K562 (cell line): ENCODE measurements around the gene GALNS. TPM values are rescaled to one million over a fixed set of nuclear protein-coding genes. Genes with fewer than 3 reads are reported as not detected.

ENCODE experiments used
- CBFA2T3 ChIP-seq: fragments of 450-650 bp; IDR thresholded peaks from 2 replicates; pipeline ENCODE4 v1.6.1; 2017
- CEBPB ChIP-seq: fragments of 450-650 bp; IDR thresholded peaks from 2 replicates; pipeline ENCODE4 v1.6.1; 2016; ENCODE audit warnings: missing genetic modification characterization, missing compliant biosample characterization
- CREB1 ChIP-seq, 2 experiments: sonication (generic) in 1 of 2; formaldehyde crosslinking in 1 of 2; IDR thresholded peaks; 2 replicates each; pipeline versions ENCODE4 v1.6.1 to v1.8.0; 2012 to 2022; ENCODE audit warnings: inconsistent platforms in 1 of 2, mild to moderate bottlenecking in 1 of 2, missing genetic modification reagents in 1 of 2, moderate library complexity in 1 of 2
- DPF2 ChIP-seq: fragments of 450-650 bp; IDR thresholded peaks from 2 replicates; pipeline ENCODE4 v1.6.1; 2016
- FOXP1 ChIP-seq: sonication (generic); formaldehyde crosslinking; IDR thresholded peaks from 2 replicates; pipeline ENCODE4 v1.8.0; 2022; ENCODE audit warnings: mild to moderate bottlenecking, missing genetic modification reagents
- GTF2A2 ChIP-seq: IDR thresholded peaks from 2 replicates; pipeline ENCODE4 v1.6.1; 2016; ENCODE audit warnings: mild to moderate bottlenecking, missing genetic modification characterization, missing compliant biosample characterization
- HOXB6 ChIP-seq: fragments of 250-450 bp; sonication (Bioruptor Pico); IDR thresholded peaks from 2 replicates; pipeline ENCODE4 v1.5.1; 2022; ENCODE audit warnings: mild to moderate bottlenecking, borderline replicate concordance
- IFI16 ChIP-seq: fragments of 250-450 bp; sonication (Bioruptor Pico); IDR thresholded peaks from 2 replicates; pipeline ENCODE4 v2.1.2; 2022; ENCODE audit warnings: mild to moderate bottlenecking, inconsistent platforms
- MXI1 ChIP-seq: IDR thresholded peaks from 2 replicates; pipeline ENCODE4 v1.6.1; 2011; ENCODE audit warnings: low read depth, mild to moderate bottlenecking, improper control_type of control experiment, low read length
- NELFE ChIP-seq: IDR thresholded peaks from 2 replicates; pipeline ENCODE4 v1.6.1; 2011; ENCODE audit warnings: mild to moderate bottlenecking; ENCODE audit not compliant: insufficient read depth, insufficient read length
- NUFIP1 ChIP-seq: fragments of 450-650 bp; IDR thresholded peaks from 2 replicates; pipeline ENCODE4 v1.6.1; 2018; ENCODE audit not compliant: partially characterized antibody
- RAD51 ChIP-seq: fragments of 450-650 bp; IDR thresholded peaks from 2 replicates; pipeline ENCODE4 v1.7.1; 2016; ENCODE audit warnings: low read depth, mild to moderate bottlenecking, borderline replicate concordance
- RBM14 ChIP-seq: fragments of 200-400 bp; formaldehyde crosslinking; IDR thresholded peaks from 2 replicates; pipeline ENCODE4 v1.6.1; 2018; ENCODE audit warnings: low read depth, mild to moderate bottlenecking, low read length, moderate library complexity, borderline replicate concordance; ENCODE audit not compliant: insufficient read depth
- TBP ChIP-seq: optimal IDR thresholded peaks from 2 replicates; pipeline ENCODE3; 2011; ENCODE audit warnings: low read depth, low read length, improper control_type of control experiment
- ZNF212 ChIP-seq: fragments of 450-650 bp; formaldehyde crosslinking; IDR thresholded peaks from 2 replicates; pipeline ENCODE4 v1.4.0; 2020; ENCODE audit warnings: mild to moderate bottlenecking
- ZNF507 ChIP-seq: conservative IDR thresholded peaks from 2 replicates; pipeline ENCODE4 v1.6.1; 2017; ENCODE audit warnings: missing genetic modification characterization, missing compliant biosample characterization
- ZNF75A ChIP-seq: fragments of 450-650 bp; formaldehyde crosslinking; IDR thresholded peaks from 2 replicates; pipeline ENCODE4 v1.4.0; 2020; ENCODE audit warnings: mild to moderate bottlenecking
- polyA plus RNA-seq, 8 experiments: library from polyadenylated mRNA; depleted of rRNA in 4 of 8; stranded (reverse) in 5 of 8; unstranded in 3 of 8; fragments of >200 nt; fragmentation: Nextera tagmentation in 2 of 8; fragmentation: Illumina TruSeq in 1 of 8; extraction: Ambion mirVana in 2 of 8; extraction: Trizol in 1 of 8; gene quantifications; 2 replicates each; pipeline versions ENCODE4 v1.2.1 to v1.2.3, GENCODE V29; 2011 to 2014; ENCODE audit warnings: inconsistent platforms in 1 of 8, missing spikeins in 1 of 8
- total RNA-seq, 7 experiments: library from RNA; depleted of rRNA in 6 of 7; stranded (reverse); fragments of >200 nt in 6 of 7; fragmentation: Illumina TruSeq in 2 of 7; extraction: Trizol in 2 of 7; gene quantifications; 2 replicates each; pipeline versions ENCODE4 v1.2.1 to v1.2.3, GENCODE V29; 2011 to 2021; ENCODE audit warnings: low replicate concordance in 1 of 7
- TF ChIP-seq, protein P1 (sequence below): IDR thresholded peaks from 2 replicates; pipeline ENCODE4 v1.6.1; 2016; ENCODE audit warnings: missing genetic modification characterization, missing compliant biosample characterization
- TF ChIP-seq, protein P2 (sequence below): fragments of 450-650 bp; IDR thresholded peaks from 2 replicates; pipeline ENCODE4 v1.6.1; 2016; ENCODE audit warnings: borderline replicate concordance
- TF ChIP-seq, protein P3 (sequence below): sonication (generic); formaldehyde crosslinking; IDR thresholded peaks from 2 replicates; pipeline ENCODE4 v1.9.0; 2022; ENCODE audit warnings: mild to moderate bottlenecking, missing genetic modification reagents
- TF ChIP-seq, protein P4 (sequence below): sonication (generic); formaldehyde crosslinking; IDR thresholded peaks from 2 replicates; pipeline ENCODE4 v1.8.0; 2022; ENCODE audit warnings: mild to moderate bottlenecking, missing genetic modification reagents

The GALNS gene
- total and polyA plus RNA-seq, 9 of the 15 experiments (the other 6 are each of a cell fraction or from before 2014, with no cell fraction given): 0.38 to 13.2 (median 4.3) TPM

DNA sequence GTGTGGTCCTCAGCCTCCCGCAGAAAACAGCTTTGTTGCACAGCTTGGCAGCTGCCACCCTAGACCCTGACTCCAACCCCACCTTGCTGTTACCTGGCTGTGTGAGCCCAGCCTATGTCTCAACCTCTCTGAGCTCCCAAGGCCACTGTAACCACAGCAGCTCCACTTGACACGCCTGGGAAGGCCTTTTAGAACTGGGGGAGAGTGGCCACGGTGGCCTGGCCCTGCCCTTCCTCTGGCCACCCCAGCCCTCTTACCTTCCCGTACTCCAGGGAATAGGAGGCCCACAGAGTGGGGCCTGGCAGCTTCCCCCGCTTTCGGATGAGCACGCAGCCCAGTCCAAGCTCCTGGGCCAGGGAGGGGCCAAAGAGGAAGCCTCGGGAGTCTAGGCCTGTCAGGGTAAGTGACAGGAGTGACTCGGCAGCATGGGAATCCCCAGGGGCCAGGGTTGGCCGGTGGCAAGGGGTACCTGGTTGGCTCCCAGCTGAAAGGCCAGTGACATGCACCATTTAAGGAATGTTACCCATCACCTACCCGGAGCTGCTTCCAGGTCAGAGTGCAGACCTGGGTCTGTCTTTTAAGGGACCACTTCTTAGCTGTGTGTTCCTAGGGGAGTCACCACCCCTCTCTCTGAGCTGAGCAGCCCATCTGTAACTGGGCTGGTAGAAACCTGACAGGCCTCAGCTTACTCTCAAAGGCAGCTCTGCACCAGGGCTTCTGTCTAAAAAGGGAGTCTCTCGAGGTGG, 46.4 kb downstream of the GALNS start (continued):
- TF ChIP-seq, protein P1, sequence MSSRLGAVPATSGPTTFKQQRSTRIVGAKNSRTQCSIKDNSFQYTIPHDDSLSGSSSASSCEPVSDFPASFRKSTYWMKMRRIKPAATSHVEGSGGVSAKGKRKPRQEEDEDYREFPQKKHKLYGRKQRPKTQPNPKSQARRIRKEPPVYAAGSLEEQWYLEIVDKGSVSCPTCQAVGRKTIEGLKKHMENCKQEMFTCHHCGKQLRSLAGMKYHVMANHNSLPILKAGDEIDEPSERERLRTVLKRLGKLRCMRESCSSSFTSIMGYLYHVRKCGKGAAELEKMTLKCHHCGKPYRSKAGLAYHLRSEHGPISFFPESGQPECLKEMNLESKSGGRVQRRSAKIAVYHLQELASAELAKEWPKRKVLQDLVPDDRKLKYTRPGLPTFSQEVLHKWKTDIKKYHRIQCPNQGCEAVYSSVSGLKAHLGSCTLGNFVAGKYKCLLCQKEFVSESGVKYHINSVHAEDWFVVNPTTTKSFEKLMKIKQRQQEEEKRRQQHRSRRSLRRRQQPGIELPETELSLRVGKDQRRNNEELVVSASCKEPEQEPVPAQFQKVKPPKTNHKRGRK (tag): no peak
- TF ChIP-seq DPF2 (no peak; the same call in 1 of the 2 replicates), ZNF507 (no peak), CREB1 (IDR thresholded peaks at IDR 0.05) (peak; percentile 33; the same call in 1 of the 2 replicates), CREB1 (CRISPR knock-in tag; IDR thresholded peaks at IDR 0.05) (no peak), IFI16 (CRISPR knock-in tag) (no peak), NUFIP1 (no peak), HOXB6 (CRISPR knock-in tag) (no peak), MXI1 (peak; percentile 70), FOXP1 (CRISPR knock-in tag) (no peak), NELFE (no peak), ZNF212 (CRISPR knock-in tag) (no peak), RAD51 (no peak), TBP (no peak), GTF2A2 (no peak), RBM14 (no peak), CEBPB (tag) (no peak), CBFA2T3 (no peak), ZNF75A (CRISPR knock-in tag) (no peak)
- TF ChIP-seq, protein P2, sequence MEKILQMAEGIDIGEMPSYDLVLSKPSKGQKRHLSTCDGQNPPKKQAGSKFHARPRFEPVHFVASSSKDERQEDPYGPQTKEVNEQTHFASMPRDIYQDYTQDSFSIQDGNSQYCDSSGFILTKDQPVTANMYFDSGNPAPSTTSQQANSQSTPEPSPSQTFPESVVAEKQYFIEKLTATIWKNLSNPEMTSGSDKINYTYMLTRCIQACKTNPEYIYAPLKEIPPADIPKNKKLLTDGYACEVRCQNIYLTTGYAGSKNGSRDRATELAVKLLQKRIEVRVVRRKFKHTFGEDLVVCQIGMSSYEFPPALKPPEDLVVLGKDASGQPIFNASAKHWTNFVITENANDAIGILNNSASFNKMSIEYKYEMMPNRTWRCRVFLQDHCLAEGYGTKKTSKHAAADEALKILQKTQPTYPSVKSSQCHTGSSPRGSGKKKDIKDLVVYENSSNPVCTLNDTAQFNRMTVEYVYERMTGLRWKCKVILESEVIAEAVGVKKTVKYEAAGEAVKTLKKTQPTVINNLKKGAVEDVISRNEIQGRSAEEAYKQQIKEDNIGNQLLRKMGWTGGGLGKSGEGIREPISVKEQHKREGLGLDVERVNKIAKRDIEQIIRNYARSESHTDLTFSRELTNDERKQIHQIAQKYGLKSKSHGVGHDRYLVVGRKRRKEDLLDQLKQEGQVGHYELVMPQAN: peak; percentile 72
- TF ChIP-seq, protein P3, sequence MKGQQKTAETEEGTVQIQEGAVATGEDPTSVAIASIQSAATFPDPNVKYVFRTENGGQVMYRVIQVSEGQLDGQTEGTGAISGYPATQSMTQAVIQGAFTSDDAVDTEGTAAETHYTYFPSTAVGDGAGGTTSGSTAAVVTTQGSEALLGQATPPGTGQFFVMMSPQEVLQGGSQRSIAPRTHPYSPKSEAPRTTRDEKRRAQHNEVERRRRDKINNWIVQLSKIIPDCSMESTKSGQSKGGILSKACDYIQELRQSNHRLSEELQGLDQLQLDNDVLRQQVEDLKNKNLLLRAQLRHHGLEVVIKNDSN (CRISPR knock-in tag): no peak
- TF ChIP-seq, protein P4, sequence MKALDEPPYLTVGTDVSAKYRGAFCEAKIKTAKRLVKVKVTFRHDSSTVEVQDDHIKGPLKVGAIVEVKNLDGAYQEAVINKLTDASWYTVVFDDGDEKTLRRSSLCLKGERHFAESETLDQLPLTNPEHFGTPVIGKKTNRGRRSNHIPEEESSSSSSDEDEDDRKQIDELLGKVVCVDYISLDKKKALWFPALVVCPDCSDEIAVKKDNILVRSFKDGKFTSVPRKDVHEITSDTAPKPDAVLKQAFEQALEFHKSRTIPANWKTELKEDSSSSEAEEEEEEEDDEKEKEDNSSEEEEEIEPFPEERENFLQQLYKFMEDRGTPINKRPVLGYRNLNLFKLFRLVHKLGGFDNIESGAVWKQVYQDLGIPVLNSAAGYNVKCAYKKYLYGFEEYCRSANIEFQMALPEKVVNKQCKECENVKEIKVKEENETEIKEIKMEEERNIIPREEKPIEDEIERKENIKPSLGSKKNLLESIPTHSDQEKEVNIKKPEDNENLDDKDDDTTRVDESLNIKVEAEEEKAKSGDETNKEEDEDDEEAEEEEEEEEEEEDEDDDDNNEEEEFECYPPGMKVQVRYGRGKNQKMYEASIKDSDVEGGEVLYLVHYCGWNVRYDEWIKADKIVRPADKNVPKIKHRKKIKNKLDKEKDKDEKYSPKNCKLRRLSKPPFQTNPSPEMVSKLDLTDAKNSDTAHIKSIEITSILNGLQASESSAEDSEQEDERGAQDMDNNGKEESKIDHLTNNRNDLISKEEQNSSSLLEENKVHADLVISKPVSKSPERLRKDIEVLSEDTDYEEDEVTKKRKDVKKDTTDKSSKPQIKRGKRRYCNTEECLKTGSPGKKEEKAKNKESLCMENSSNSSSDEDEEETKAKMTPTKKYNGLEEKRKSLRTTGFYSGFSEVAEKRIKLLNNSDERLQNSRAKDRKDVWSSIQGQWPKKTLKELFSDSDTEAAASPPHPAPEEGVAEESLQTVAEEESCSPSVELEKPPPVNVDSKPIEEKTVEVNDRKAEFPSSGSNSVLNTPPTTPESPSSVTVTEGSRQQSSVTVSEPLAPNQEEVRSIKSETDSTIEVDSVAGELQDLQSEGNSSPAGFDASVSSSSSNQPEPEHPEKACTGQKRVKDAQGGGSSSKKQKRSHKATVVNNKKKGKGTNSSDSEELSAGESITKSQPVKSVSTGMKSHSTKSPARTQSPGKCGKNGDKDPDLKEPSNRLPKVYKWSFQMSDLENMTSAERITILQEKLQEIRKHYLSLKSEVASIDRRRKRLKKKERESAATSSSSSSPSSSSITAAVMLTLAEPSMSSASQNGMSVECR (CRISPR knock-in tag): 0 out of 2 replicates have a peak, but pooled peaks have one; percentile 43
